Keratinocyte (primary cell): Measurements from ENCODE around the gene TTYH1. TPM values are rescaled to one million over a fixed set of nuclear protein-coding genes. Genes with fewer than 3 reads are reported as not detected.

Experiments used
- DNase-seq: peaks from one replicate; pipeline ENCODE4 v3.0.0-alpha.2; 2011; ENCODE audit warnings: low read depth, missing footprints, low spot score
- FAIRE-seq: peaks from 2 replicates; lab custom pipeline; 2011; peaks lifted over from hg19 to GRCh38; lab: Jason Lieb, UNC
- H2AFZ ChIP-seq: 2 replicates; pipeline ENCODE4 v1.6.0; 2012; ENCODE audit warnings: low read length, control low read depth, inconsistent platforms; ENCODE audit not compliant: control insufficient read depth
- H3K27ac ChIP-seq: 2 replicates; pipeline ENCODE4 v1.5.1; 2011; ENCODE audit warnings: low read length; ENCODE audit not compliant: control insufficient read depth, insufficient read depth
- H3K27me3 ChIP-seq: 3 replicates; pipeline ENCODE4 v1.6.0; 2011; ENCODE audit warnings: low read length; ENCODE audit not compliant: control insufficient read depth, insufficient read depth; ENCODE audit errors: extremely low read depth
- H3K36me3 ChIP-seq, 2 experiments: 2 replicates in 1 of 2; 3 replicates in 1 of 2; pipeline ENCODE4 v1.5.1; 2011; ENCODE audit warnings: low read length in 2 of 2, mild to moderate bottlenecking in 1 of 2; ENCODE audit not compliant: control insufficient read depth in 2 of 2, insufficient read depth in 2 of 2; ENCODE audit errors: extremely low read depth in 1 of 2
- H3K4me1 ChIP-seq: 3 replicates; pipeline ENCODE4 v1.5.1; 2011; ENCODE audit warnings: low read length; ENCODE audit not compliant: control insufficient read depth, insufficient read depth; ENCODE audit errors: extremely low read depth
- H3K4me2 ChIP-seq: 3 replicates; pipeline ENCODE4 v1.6.0; 2011; ENCODE audit warnings: low read depth, low read length; ENCODE audit not compliant: control insufficient read depth, insufficient read depth; ENCODE audit errors: extremely low read depth
- H3K4me3 ChIP-seq, 3 experiments: fragments of 200-600 bp in 1 of 3; sonication (generic) in 1 of 3; 2 replicates in 2 of 3; 3 replicates in 1 of 3; pipeline ENCODE4 v1.5.1; 2011 to 2016; ENCODE audit warnings: low read length in 3 of 3, mild to moderate bottlenecking in 3 of 3, control low read depth in 2 of 3, inconsistent platforms in 1 of 3, low read depth in 1 of 3, mixed read lengths in 1 of 3, mixed run types in 1 of 3, moderate library complexity in 1 of 3; ENCODE audit not compliant: control insufficient read depth in 2 of 3, insufficient read depth in 2 of 3; ENCODE audit errors: extremely low read depth in 1 of 3
- H3K79me2 ChIP-seq: 2 replicates; pipeline ENCODE4 v1.6.0; 2012; ENCODE audit warnings: low read length; ENCODE audit not compliant: control insufficient read depth, insufficient read depth
- H3K9ac ChIP-seq: 3 replicates; pipeline ENCODE4 v1.6.0; 2011; ENCODE audit warnings: low read length; ENCODE audit not compliant: control insufficient read depth, insufficient read depth; ENCODE audit errors: extremely low read depth
- H3K9me1 ChIP-seq: 3 replicates; pipeline ENCODE4 v1.6.0; 2011; ENCODE audit warnings: low read length; ENCODE audit not compliant: control insufficient read depth, insufficient read depth; ENCODE audit errors: extremely low read depth
- H3K9me3 ChIP-seq: 2 replicates; pipeline ENCODE4 v1.5.1; 2012; ENCODE audit warnings: low read depth, low read length; ENCODE audit not compliant: control insufficient read depth
- H4K20me1 ChIP-seq: 3 replicates; pipeline ENCODE4 v1.6.0; 2011; ENCODE audit warnings: low read length; ENCODE audit not compliant: control insufficient read depth, insufficient read depth; ENCODE audit errors: extremely low read depth
- EZH2 ChIP-seq: IDR thresholded peaks from one replicate; pipeline ENCODE4 v1.6.1; 2012; ENCODE audit warnings: inconsistent platforms, mild to moderate bottlenecking, low read length, moderate library complexity
- dilution Hi-C: fragments of 300-500 bp; cut with MboI; formaldehyde crosslinking; loops from one replicate; pipeline ENCODE4 v1.7.0; 2020; ENCODE audit warnings: low sequenced_read_pairs; ENCODE audit not compliant: extremely low pct_ligation_motif_present
- polyA plus RNA-seq, 5 experiments: library from polyadenylated mRNA; depleted of rRNA in 3 of 5; stranded (reverse) in 3 of 5; stranded (forward) in 1 of 5; unstranded in 1 of 5; fragments of >200 nt; gene quantifications; 1 replicate in 1 of 5; 2 replicates in 3 of 5; 3 replicates in 1 of 5; pipeline versions ENCODE4 v1.2.1 to v1.2.3, GENCODE V29; 2011 to 2012; ENCODE audit warnings: missing spikeins in 2 of 5, low read depth in 1 of 5, low replicate concordance in 1 of 5
- TF ChIP-seq, protein P1 (sequence below), 3 experiments: IDR thresholded peaks in 1 of 3; conservative IDR thresholded peaks in 1 of 3; optimal IDR thresholded peaks in 1 of 3; 2 replicates in 2 of 3; 3 replicates in 1 of 3; pipeline versions ENCODE3 to v1.5.1; 2011; ENCODE audit warnings: low read length in 3 of 3, mild to moderate bottlenecking in 3 of 3, moderate library complexity in 2 of 3, control low read depth in 1 of 3, inconsistent platforms in 1 of 3; ENCODE audit not compliant: insufficient read depth in 2 of 3; ENCODE audit errors: extremely low read depth in 1 of 3

The TTYH1 gene
- polyA plus RNA-seq, 1 donor (not counting 4 experiments of a cell fraction or from before 2014, with no cell fraction given), result 0.13 TPM

DNA sequence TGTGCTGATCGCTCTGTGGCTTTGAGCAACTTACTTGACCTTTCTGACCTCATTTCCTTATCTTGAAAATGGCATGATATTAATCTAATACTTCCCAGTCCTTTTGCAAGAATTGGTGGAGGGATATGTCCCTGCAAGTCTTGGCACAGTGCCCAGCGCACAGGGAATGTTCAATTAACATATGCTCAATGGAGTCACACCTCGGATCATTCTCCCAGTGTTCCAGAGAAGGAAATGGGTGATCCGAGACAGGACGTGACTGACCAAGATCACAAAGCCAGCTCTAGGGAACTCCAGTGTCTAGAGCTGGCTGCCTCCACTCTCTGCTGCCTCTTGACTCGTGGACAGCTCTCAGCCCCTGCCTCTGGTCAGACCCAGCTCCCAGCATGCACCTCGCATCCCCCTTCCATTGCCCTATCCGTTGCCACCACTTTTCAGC is 54.3 kb downstream of the TTYH1 start:
- Histone ChIP-seq H3K9ac (no peak overlapping the region), H3K4me3 (no peak overlapping the region), H3K4me1 (peaks cover 28% of the 10 kb centered on the region), H3K79me2 (peaks cover 9% of the 10 kb centered on the region), H2AFZ (no peak overlapping the region), H3K9me3 (no peaks in the 10 kb centered on the region), H3K36me3 (no peaks in the 10 kb centered on the region), H4K20me1 (no peaks in the 10 kb centered on the region), H3K27me3 (no peaks in the 10 kb centered on the region), H3K4me2 (peak overlapping the region; percentile 91), H3K9me1 (no peaks in the 10 kb centered on the region), H3K27ac (no peak overlapping the region)
- TF ChIP-seq EZH2, result no peak
- TF ChIP-seq, protein P1, sequence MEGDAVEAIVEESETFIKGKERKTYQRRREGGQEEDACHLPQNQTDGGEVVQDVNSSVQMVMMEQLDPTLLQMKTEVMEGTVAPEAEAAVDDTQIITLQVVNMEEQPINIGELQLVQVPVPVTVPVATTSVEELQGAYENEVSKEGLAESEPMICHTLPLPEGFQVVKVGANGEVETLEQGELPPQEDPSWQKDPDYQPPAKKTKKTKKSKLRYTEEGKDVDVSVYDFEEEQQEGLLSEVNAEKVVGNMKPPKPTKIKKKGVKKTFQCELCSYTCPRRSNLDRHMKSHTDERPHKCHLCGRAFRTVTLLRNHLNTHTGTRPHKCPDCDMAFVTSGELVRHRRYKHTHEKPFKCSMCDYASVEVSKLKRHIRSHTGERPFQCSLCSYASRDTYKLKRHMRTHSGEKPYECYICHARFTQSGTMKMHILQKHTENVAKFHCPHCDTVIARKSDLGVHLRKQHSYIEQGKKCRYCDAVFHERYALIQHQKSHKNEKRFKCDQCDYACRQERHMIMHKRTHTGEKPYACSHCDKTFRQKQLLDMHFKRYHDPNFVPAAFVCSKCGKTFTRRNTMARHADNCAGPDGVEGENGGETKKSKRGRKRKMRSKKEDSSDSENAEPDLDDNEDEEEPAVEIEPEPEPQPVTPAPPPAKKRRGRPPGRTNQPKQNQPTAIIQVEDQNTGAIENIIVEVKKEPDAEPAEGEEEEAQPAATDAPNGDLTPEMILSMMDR (optimal IDR thresholded peaks at IDR 0.05 in 1 of 3, IDR thresholded peaks at IDR 0.05 in 1 of 3, conservative IDR thresholded peaks at IDR 0.05 in 1 of 3; ENCODE audit: extremely low read depth in 1 of 3, insufficient read depth in 2 of 3, low read length in 3 of 3), result no peak
- FAIRE-seq, result no peak
- DNase-seq, result no peak
- dilution Hi-C loops, result no loop called here

DNA sequence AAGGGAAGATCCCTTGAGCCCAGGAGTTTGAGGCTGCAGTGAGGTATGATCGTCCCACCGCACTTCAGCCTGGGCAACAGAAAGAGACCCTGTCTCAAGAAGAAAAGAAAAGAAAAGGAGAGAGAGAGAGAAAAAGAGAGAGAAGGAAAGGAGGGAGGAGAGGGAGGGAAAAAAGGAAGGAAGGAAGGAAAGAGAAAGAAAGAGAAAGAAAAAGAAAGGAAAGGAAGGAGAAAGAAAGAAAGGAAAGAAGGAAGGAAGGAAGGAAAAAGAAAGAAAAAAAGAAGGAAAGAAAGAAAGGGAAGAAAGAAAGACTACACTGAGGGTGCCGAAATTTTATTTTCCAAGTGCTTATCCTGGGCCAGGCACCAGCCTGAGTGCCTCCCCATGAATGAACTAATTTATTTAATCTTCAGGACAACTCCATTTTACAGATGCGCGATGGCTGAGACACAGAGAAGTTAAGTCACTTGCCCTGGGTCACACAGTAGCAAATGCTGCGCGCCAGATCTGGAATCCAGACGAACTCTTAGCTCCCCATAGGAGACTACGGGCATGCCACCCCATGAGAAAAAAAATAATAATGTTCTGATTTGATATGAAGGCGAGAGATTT is 55.1 kb downstream of the TTYH1 start:
- DNase-seq, result no peak
- H4K20me1 ChIP-seq, result no peaks in the 10 kb centered on the region
- H3K36me3 ChIP-seq, result no peaks in the 10 kb centered on the region
- dilution Hi-C loops, result no loop called here
- no peak overlapping the region for H2AFZ ChIP-seq
- H3K27me3 ChIP-seq, result no peaks in the 10 kb centered on the region
- peak overlapping the region; percentile 68 for H3K27ac ChIP-seq
- peaks cover 28% of the 10 kb centered on the region for H3K4me1 ChIP-seq
- peak overlapping the region; percentile 91 for H3K4me2 ChIP-seq
- peak overlapping the region; percentile 80 for H3K9ac ChIP-seq
- FAIRE-seq, result no peak
- TF ChIP-seq, protein P1 (optimal IDR thresholded peaks at IDR 0.05 in 1 of 3, IDR thresholded peaks at IDR 0.05 in 1 of 3, conservative IDR thresholded peaks at IDR 0.05 in 1 of 3; ENCODE audit: extremely low read depth in 1 of 3, insufficient read depth in 2 of 3, low read length in 3 of 3), result no peak
- TF ChIP-seq EZH2, result no peak
- peak overlapping the region; percentile 60 to 70 (median 70) for H3K4me3 ChIP-seq
- H3K9me3 ChIP-seq, result no peaks in the 10 kb centered on the region
- no peaks in the 10 kb centered on the region for H3K9me1 ChIP-seq
- H3K79me2 ChIP-seq, result peaks cover 9% of the 10 kb centered on the region
